NCI-H2107 treated with DMSO at 0.1 percent for 48 hours (cell line): Measurements from ENCODE around the gene SPDYE6.
"Not testable (repeated sequence)": the region's sequence is repeated elsewhere in the genome, so short reads cannot be mapped to it uniquely, and the experiment has no call there.

Experiments used
- DNase-seq: peaks from one replicate; lab custom pipeline; 2025; ENCODE audit not compliant: unreplicated experiment; lab: John Stamatoyannopoulos, UW

The SPDYE6 gene

DNA sequence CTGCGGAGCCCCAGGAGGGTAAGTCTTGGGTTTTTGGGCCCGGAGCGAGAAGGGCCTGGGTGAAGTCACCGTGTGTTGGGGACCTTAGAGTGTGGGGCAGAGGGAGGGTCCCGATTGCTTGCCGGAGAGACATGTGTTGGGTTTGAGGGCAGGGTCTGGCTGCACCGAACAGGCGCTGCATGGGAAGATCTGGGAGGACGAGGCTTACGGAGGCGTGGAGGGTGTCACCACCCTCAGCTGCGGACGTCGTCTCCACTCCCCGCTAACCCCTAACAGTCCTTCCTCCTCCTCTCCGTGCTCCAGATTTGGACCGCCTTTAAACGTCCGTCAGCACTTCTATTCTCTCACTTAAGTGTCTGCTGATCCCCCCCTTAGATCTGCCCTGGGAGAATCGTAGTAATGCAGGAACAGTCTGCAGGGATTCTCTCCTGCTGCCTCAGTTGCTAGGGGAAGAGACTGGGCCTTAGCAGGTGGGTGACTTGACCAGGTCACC, 8.2 kb upstream of the SPDYE6 start:
- not testable (repeated sequence) for DNase-seq

DNA sequence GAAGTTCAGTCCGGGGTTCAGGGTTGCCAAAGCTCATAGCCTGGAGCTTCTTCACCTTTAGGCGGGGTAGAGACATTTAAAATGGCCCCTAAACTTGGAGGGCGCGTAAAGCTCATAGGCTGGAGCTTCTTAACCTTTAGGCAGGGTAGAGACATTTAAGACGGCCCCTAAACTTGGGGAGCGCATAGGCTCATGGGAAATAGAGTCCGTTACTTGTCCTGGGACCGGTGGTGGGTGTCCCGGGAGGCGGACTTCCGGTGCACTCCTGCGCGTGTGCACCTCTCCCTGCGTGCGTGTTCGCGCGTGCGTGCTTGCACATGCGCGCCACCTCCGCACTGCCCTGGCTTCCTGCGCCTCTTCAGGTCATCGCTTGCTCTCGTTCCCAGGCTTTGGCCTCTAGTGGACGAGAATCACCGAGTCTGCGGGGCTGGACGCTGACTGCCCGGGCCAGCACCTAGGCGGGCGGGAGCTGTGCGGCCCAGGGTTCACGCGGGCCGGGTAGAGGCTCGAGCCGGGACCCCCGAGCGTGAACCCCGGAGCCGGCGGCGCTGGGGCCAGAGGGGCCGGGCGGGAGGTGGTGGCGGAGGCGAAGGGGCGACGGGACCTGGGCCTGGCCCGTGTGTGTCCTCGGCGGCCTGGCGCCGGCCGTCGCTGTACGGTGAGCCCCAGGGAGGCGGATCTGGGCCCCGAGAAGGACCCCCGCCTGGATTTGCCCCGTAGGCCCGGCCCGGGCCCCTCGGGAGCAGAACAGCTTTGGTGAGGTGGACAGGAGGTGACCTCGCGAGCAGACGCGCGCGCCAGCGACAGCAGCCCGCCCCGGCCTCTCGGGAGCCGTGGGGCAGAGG, 7.5 kb upstream of the SPDYE6 start:
- DNase-seq, result peak; percentile 95

DNA sequence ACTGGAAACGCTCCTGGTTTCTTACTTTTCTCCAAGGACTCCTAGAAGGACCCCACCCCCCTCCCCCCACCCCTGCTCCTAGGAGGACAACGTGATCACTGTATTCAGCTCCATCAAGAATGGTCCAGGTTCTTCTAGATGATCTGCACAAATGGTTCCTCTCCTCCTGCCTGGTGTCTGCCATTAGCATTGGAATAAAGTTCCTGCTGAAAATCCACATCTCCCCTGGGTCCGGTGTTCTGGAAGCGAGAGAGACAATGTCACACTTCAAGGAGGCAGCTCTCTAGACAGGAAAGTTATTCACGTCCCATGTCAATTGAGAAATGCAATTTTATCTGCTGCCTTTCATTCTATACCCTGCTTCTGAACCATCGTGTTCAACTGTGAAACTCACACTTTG, 9.3 kb downstream of the SPDYE6 start:
- DNase-seq, result not testable (repeated sequence)

DNA sequence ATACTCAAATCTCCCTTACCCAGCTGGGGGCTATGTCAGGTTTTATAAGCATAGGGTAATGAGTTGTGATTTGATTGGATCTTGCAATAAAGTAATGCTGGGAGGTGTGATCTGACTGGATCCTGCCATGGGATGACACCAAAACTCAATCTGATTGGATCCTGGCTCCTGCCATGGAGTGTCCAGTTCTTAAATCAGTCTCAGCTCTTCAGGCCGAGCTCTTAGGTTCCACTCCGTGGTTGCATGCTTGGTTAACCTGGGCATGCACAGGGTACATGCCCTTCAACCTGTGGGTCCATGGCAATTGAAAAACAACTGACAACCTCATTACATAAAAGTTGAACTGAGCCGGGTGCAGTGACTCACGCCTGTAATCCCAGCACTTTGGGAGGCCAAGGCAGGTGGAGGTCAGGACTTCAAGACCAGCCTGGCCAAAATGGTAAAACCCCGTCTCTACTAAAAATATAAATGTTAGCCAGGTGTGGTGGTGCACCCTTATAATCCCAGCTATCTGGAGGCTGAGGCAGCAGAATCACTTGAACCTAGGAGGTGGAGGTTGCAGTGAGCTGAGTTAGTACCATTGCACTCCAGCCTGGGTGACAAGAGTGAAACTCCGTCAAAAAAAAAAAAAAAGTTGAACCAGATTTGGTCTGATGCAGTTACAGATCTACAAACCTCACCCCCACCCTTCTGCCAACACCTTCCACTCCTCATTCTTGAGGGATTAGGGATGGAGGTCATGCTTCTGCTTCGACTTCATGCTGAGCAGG, 15.5 kb downstream of the SPDYE6 start:
- DNase-seq, result not testable (repeated sequence)

DNA sequence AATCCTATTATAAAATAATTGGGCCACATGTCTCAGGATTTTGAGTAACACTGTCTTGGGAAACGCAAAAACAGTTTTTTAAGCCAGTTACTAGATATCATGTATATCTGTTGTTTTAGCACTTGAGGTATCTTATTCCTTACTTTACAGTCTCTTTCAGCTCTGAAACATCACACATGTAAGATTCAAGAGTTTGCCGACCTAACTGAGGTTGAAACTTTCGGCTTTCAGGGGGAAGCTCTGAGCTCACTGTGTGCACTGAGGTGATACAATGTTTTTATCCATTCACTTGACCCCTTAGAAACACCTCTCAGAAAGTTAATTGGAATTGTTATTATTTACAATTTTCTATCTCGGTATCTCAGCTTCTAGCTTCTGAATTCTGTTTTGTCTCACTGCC, 18.8 kb downstream of the SPDYE6 start:
- not testable (repeated sequence) for DNase-seq

DNA sequence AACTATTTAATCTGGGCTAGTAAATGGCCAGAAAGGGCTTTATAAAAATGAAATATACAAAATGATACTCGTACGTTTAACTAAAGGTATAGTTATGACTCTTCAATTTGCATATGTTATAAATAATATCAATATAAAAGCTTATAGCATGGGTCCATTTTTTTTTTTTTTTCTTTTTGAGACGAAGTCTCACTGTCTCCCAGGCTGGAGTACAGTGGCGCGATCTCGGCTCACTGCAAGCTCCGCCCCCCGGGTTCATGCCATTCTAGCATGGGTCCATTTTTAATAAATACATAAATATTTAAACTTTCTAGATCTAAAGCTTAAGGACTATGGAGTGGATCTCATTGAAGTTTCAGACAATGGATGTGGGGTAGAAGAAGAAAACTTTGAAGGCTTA, 19.2 kb downstream of the SPDYE6 start:
- DNase-seq, result not testable (repeated sequence)

DNA sequence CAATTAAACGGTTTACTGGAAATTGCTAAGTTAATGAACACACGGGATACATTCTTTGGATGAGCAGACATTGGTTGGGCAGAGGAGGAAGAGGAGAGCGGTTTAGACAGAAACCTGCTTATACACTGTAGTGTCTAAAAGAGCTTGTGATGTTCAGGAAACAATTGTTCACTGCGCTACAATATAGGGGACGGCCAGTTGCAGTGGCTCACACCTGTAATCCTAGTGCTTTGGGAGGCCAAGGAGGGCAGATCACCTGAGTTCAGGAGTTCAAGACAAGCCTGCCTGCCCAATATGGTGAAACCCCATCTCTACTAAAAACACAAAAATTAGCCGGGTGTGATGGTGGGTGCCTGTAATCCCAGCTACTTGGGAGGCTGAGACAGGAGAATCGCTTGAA, 20.7 kb downstream of the SPDYE6 start:
- not testable (repeated sequence) for DNase-seq

DNA sequence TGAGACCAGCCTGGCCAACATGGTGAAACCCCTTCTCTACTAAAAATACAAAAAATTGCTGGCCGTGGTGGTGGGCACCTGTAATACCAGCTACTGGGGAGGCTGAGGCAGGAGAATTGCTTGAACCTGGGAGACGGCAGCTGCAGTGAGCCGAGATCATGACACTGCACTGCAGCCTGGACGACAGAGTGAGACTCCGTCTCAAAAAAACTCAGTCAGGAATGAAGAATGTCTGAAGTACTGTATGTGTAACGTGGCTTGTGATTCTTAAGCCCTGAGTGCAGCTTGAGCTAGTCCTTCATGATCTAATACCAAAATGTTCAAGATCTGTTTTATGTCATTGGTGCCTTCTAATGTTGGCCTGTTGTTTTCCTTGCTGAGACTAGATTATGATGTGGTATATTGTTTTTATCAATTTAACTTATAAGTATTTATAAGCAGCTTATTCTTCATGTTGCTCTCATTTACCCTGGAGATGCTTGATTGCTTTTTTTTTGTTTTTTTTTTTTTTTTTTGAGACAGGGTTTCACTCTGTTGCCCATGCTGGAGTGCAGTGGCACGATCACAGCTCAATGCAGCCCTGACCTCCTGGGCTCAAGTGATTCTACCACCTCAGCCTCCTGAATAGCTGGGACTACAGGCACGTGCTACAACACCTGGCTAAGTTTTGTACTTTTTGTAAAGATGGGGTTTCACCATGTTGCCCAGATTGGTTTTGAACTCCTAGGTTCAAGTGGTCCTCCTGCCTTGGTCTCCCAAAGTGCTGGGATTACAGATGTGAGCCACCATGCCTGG, 25.4 kb downstream of the SPDYE6 start:
- not testable (repeated sequence) for DNase-seq

DNA sequence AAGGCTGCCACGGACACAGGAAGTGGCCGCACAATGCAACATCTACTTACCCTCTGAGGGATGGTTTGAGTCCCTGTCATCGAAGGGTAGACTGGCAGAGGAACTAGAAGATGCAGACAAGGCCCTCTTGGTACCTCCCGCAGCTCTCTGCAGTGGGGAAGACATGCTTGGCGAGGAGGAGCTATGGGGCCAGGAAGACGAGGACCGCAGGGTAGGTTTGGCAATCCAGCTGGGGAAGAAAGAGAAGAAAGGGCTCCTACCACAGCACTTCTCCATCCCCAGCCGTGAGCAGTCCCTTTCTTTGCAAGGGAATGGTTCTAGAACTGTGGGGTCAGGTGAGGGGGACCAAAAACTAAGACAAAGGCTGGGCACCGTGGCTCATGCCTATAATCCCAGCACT, 26.9 kb downstream of the SPDYE6 start:
- not testable (repeated sequence) for DNase-seq

DNA sequence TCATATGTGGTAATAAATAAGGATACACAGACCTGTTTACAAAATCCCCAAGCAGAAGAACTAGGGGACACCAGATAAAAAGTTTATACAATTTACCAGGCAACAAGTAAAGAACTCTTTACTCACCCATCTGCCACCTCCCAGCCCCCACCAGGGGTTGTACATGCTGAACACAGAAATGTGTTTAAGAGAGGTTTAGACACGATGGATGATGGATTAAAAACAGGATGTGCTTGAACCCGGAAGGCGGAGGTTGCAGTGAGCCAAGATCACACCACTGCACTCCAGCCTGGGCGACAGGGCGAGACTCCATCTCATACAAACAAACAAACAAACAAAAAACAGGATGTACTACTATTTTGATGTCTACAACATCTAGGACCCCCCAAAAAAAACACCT, 27.4 kb downstream of the SPDYE6 start:
- DNase-seq, result not testable (repeated sequence)

DNA sequence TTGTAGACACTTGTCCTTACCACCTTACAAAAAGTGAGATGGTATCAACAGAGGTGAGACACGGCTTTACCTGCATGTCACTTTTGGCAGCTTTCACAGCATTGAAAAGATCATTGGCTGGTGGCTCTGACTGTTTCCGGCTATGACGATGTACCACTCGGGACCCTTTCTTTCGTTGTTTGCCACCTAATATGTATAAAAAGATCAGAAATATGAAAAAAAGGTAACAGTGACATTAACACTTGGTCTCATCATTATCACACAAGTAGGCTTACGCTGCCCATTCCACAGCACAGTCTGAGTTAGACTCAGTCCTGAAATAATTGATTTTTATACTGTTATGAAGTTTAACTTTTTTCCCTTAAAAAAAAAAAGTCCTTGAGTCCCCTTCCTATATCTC, 29.1 kb downstream of the SPDYE6 start:
- not testable (repeated sequence) for DNase-seq

DNA sequence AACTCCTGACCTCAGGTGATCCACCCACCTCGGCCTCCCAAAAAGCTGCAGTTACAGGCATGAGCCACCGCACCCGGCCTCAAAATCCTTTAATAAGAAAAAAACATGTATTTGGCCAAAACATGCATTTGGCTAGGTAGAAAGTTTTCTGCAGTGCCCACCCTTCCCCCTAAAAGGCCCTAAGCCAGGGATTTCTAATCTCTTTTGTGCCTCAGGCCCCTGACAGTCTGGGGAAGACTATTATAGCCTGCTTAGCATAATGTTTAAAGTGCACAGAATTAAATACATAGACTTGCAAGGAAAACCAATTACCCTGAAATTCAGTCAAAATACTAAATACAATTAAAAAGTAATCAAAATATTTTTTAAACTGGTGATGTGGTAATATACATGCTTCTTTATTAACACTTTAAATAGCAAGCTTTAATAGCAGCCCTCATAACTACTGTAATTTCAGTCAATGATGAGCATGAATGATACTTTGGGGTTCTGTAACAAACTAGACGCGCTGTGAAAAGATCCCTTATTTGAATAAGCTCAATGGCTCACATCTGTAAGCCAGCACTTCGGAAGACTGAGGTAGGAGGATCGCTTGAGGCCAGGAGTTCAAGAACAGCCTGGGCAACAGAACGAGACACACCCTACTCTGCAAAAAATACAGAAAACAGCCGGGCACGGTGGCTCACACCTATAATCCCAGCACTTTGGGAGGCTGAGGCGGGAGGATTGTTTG, 29.9 kb downstream of the SPDYE6 start:
- DNase-seq, result no peak

DNA sequence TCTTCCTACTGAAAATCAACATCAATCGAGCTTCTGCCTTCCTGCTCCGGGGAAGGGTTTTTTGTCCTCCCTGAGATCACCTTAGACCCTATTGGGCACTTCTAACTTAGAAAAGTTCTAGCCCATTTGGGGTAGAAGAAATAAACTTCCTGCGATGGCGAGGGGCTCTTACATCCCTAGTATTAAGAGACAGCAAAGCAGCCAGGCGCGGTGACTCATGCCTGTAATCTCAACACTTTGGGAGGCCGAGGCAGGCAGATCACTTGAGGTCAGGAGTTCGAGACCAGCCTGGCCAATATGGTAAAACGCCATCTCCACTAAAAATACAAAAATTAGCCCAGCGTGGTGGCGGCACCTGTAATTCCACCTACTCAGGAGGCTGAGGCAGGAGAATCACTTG, 31.1 kb downstream of the SPDYE6 start:
- DNase-seq, result not testable (repeated sequence)

DNA sequence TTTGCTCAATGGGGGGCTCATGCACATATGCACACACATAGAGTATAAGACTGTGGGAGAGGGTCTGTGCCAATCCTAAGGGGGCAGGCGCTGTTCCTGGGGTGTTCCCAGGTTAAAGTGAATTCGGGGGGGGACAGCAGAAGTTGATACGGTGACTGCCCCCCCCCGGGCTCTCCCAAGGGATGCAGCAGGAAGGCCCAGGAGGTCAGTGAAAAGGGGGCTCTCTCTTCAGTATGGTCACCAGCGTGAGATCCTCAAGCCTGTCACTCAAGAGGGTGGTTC, 32.4 kb downstream of the SPDYE6 start:
- no peak for DNase-seq

DNA sequence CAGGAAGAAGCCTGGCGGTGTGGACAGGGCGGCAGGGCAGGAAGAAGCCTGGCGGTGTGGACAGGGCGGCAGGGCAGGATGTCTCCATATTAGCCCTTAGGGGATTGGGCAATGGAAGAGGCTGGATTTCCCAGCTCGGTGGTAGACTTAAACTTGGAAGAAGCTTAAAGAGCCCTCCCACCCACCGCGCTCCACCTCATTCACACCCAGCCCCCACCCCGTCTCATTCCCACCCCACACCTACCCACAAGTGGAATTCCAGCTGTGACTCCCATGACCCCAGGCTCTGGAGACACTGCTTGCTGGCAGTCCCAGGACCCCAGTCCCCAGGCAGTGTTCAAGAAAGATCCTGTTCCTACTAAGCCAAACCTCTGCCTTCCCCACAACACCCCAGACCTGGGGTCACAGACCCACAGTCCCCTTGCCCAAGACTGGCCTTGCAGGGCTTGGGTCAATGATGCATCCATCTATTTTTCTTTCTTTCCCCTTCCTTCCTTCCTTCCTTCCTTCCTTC, 34.0 kb downstream of the SPDYE6 start:
- no peak for DNase-seq

DNA sequence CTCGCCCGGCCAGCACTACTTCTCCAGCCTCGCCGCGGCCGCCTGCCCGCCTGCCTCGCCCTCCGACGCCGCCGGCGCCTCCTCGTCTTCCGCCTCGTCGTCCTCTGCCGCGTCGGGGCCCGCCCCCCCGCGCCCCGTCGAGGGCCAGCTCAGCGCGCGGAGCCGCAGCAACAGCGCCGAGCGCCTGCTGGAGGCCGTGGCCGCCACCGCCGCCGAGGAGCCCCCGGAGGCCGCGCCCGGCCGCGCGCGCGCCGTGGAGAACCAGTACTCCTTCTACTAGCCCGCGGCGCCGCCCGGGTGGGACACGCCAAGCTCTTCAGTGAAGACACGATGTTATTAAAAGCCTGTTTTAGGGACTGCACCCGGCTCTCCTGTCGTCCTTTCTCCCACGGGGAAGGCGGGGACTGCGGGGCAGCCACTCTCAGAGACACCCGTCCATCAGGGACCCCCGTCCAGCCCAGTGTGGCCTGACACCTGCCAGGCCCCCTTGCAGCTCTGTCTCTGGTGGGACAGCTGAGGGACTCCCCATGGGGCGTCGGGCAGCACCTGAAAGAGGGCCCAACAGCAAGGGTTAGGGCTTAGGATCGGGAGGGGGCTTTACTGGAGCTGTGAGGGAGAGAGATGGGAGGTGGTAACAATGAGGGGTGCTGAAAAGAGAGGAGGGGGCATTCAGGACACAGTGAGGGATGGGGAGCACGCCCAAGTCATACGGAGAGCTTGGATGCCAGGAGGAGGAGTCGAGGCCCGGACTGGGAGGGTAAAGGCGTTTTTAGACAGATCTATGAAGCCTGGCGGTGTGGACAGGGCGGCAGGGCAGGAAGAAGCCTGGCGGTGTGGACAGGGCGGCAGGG, 34.7 kb downstream of the SPDYE6 start:
- no peak for DNase-seq

DNA sequence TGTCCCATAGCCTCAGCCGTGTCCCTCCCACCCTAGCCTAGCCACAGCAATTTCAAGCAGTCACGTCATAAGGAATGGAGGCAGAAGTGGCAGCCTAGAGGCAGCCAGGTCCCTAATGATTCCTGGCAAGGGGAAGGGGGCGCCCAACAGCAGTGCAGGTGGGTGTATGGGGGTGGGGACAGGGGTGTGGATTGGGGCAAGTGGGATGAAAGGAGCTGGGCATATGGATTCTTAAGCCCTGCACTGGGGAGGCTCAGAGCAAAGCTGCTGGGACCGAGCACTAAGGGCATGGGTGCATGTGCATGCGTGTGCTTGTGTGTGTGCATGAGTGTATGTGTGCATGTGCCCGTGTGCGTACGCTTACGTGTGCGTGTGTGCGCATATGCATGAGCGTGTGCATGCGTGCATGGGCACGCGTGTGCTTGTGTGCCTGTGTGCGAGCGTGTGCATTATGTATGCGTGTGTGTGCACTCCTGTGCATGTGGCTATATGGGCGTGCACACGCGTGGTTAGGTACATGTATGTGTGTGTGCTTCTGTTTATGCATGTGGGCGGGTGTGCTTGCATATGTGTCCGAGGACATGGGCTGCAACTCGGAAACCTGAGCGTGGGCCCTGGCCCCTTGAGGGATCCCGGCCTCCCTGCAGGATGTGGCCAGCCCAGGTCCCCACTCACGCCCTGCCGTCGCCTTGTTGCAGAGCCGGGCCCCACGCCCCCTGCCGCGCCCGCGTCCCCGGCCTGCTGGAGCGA, 35.5 kb downstream of the SPDYE6 start:
- no peak for DNase-seq

DNA sequence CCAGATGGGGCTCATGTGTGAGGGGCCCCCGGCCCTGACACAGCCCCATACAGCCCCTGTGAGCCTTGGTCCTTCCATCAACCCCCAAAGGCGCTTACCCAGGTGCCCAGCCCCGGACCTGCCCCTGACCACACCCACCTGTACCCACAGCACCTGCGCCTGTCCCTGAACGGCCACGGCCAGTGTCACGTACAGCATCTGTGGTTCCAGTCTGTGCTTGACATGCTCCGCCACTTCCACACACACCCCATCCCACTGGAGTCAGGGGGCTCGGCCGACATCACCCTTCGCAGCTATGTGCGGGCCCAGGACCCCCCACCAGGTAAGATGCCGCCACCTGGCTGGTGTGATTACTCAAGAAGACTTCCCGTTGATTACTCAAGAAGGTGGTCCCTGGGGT, 36.1 kb downstream of the SPDYE6 start:
- no peak for DNase-seq

DNA sequence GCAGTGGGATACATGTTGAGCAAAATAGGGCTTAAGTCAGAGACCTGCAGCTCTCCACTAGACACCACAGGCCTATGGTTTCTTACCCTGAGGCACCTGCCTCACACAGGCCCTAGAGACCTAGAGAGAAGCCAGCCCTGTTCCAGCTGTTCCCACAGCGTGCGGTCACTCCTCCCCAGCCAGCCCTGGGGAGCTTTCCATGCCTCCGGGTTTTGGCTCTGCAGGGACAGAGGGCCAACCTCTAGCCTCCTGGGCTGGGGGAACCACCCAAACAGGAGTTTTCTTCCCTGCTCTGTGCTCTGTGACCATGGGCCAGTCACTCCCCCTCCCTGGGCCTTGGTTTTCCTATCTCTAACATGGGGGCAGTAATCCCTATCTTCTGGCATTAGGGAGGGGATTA, 36.6 kb downstream of the SPDYE6 start:
- no peak for DNase-seq
